ENCODE results near the gene CCDC188.

CCDC188 gene

DNA sequence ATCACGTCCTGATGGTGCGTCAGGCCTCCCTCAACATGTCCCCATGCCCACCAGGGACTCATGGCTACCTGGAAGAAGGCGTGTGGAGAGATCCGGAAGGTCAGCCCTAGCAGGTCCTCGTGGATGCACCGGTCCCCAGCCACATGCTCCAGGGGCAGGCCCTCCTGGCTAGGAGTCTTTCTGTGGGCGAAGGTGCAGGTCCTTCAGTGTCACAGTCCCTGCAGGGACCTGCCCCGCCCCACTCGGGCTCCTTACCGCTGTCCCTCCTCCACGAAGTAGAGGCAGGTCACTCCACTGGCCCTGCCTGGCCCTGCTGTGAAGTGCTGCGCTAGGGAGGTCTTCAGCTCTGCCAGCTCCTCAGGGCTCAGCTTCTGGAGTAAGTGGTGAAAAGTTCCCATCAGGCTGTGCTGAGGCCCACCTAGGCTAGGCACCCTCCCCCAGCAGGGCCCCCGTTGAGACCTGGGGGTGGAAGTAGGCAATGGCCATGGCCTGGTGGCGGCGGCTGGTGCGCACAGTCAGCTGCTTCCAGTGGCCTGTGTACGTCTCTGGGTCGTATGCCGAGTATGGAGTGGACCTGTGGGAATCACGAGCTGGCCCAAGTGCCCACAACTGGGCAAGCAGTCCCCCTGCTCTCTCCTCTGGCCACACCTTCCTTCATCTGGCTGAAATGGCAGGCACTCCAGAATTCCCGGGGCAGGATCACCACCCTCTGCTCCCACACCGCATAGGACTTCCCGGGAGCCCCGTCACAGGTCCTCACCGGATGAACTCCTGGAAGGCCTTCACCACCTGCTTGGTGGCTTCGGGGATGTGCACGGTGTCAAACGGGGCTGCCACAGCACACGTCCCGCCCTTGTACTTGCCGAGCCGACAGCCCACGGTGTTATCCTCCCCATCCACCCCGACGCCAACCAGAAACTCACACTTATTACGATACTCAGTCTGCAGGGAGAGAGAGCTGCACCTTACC is 36.1 kb downstream of the CCDC188 start:
- Histone ChIP-seq H2AFZ (ENCODE audit: low read depth, low read length) (no peak overlapping the region), H3K27ac (ENCODE audit: low read length) (no peak overlapping the region), H3K9ac (ENCODE audit: low read length) (no peak overlapping the region), H3K4me2 (ENCODE audit: low read length) (peak overlapping the region; percentile 98), H3K4me1 (ENCODE audit: low read length) (peaks cover 18% of the 10 kb centered on the region), H4K20me1 (ENCODE audit: insufficient read depth, low read length) (peaks cover 10% of the 10 kb centered on the region; the same call in 1 of the 2 replicates), H3K79me2 (ENCODE audit: low read length) (peaks cover 58% of the 10 kb centered on the region), H3K27me3 (ENCODE audit: low read depth, low read length) (no peaks in the 10 kb centered on the region), H3K36me3 (replicated peaks; ENCODE audit: low read depth, low read length) (peaks cover 73% of the 10 kb centered on the region), H3K9me3 (ENCODE audit: insufficient read depth, low read length) (no peaks in the 10 kb centered on the region), H3K4me3 (ENCODE audit: low read length) (peak overlapping the region; percentile 94; the same call in 1 of the 2 replicates)
- TF ChIP-seq, protein P1, sequence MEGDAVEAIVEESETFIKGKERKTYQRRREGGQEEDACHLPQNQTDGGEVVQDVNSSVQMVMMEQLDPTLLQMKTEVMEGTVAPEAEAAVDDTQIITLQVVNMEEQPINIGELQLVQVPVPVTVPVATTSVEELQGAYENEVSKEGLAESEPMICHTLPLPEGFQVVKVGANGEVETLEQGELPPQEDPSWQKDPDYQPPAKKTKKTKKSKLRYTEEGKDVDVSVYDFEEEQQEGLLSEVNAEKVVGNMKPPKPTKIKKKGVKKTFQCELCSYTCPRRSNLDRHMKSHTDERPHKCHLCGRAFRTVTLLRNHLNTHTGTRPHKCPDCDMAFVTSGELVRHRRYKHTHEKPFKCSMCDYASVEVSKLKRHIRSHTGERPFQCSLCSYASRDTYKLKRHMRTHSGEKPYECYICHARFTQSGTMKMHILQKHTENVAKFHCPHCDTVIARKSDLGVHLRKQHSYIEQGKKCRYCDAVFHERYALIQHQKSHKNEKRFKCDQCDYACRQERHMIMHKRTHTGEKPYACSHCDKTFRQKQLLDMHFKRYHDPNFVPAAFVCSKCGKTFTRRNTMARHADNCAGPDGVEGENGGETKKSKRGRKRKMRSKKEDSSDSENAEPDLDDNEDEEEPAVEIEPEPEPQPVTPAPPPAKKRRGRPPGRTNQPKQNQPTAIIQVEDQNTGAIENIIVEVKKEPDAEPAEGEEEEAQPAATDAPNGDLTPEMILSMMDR (IDR thresholded peaks at IDR 0.05; ENCODE audit: low read depth, low read length), result no peak
- TF ChIP-seq EZH2phosphoT487 (IDR thresholded peaks at IDR 0.05; ENCODE audit: low read depth), result no peak

DNA sequence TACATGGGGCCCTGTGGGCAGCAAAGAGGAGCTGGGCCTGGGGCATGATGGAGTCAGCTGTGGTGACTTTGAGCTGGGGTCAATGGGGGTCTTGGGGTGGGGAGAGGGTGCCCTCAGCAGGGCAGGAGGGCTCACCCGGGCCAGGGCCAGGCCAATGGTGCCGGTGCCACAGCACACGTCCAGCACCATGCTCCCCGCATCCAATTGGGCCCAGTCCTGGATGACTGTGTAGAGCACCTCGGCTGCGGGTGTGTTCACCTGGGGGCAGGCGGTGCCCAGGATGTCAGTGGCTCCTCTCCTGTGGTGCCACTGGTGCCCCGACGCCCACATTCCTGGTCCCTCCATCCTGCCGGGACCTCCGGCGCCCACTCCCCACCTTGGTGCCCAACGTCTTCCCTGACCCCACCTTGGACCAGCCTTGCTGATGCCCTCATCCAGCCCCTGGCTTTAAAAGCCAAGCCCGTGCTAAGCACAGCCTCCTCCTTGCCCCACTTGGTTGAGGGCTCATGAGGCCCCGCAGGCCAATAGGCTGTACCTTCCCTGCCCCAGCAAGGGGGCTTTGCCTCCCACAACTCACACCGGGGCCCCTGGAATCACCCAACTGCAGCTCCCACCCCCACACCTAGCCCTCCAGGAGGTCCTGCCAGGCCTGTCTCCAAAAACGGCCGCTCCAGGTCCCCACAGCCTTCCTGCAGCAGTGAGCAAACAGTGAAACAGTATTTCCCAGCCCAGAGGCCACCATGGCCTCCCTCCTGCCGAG is 37.1 kb downstream of the CCDC188 start:
- Histone ChIP-seq H3K4me3 (ENCODE audit: low read length) (no peak overlapping the region), H4K20me1 (ENCODE audit: insufficient read depth, low read length) (peaks cover 5% of the 10 kb centered on the region; the same call in 1 of the 2 replicates), H3K4me1 (ENCODE audit: low read length) (peaks cover 11% of the 10 kb centered on the region), H3K27ac (ENCODE audit: low read length) (no peak overlapping the region), H3K27me3 (ENCODE audit: low read depth, low read length) (no peaks in the 10 kb centered on the region), H3K4me2 (ENCODE audit: low read length) (no peak overlapping the region), H3K36me3 (replicated peaks; ENCODE audit: low read depth, low read length) (peaks cover 70% of the 10 kb centered on the region), H3K9ac (ENCODE audit: low read length) (no peak overlapping the region), H3K79me2 (ENCODE audit: low read length) (peaks cover 47% of the 10 kb centered on the region), H3K9me3 (ENCODE audit: insufficient read depth, low read length) (no peaks in the 10 kb centered on the region), H2AFZ (ENCODE audit: low read depth, low read length) (no peak overlapping the region)
- no peak for TF ChIP-seq EZH2phosphoT487 (IDR thresholded peaks at IDR 0.05; ENCODE audit: low read depth)
- TF ChIP-seq, protein P1 (IDR thresholded peaks at IDR 0.05; ENCODE audit: low read depth, low read length), result no peak

DNA sequence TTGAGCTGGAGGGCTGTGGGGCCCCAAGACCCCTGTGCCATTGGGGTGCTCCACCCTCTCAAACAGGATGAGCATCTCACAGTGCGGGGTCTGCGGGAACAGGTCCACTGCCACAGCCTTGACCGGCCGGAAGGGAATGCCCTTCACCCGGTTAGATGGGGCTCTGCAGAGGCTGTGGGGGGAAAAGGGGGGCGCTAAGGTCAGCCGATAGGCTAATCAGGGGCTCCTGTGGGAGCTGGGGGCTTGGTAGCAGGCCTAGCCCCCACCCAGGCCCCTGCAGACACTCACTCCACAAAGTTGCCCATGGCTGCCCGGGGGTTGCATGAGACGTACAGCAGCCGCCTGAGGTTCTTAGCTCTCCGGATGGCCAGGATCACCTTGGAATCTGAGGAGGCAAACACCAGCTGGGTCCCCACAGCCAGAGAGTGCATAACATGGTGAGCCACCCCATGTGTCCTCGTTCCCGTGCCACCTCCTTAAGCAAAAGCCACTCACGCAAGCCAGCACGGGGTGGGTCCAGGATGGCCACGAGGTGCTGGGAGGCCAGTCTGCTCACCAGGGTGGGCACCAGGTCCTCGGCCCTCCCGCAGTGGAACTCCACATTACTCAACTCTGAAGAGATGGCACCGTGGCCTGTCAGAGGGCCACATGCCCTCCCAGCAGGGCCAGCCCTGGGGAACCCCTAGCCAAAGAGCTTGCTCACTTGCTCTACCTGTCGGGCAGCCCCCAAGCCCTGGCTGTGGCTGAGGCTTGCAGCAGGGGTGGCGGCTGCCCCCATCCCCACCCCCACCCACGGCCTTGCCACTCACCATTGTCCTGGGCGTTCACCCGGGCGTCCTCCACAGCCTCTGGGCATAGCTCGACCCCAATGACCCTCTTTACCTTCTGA is 38.0 kb downstream of the CCDC188 start:
- Histone ChIP-seq H3K79me2 (ENCODE audit: low read length) (peaks cover 39% of the 10 kb centered on the region), H3K4me1 (ENCODE audit: low read length) (peaks cover 8% of the 10 kb centered on the region), H3K4me3 (ENCODE audit: low read length) (no peak overlapping the region), H3K4me2 (ENCODE audit: low read length) (no peak overlapping the region), H3K27me3 (ENCODE audit: low read depth, low read length) (no peaks in the 10 kb centered on the region), H2AFZ (ENCODE audit: low read depth, low read length) (no peak overlapping the region), H3K9ac (ENCODE audit: low read length) (no peak overlapping the region), H3K27ac (ENCODE audit: low read length) (no peak overlapping the region), H4K20me1 (ENCODE audit: insufficient read depth, low read length) (0 out of 2 replicates have a peak, but pooled peaks cover 3% of the 10 kb centered on the region), H3K9me3 (ENCODE audit: insufficient read depth, low read length) (no peaks in the 10 kb centered on the region), H3K36me3 (replicated peaks; ENCODE audit: low read depth, low read length) (peaks cover 68% of the 10 kb centered on the region)
- TF ChIP-seq, protein P1 (IDR thresholded peaks at IDR 0.05; ENCODE audit: low read depth, low read length), result no peak
- TF ChIP-seq EZH2phosphoT487 (IDR thresholded peaks at IDR 0.05; ENCODE audit: low read depth), result no peak
